HepG2 (cell line): Measurements from ENCODE around the gene FN1. TPM values are rescaled to one million over a fixed set of nuclear protein-coding genes. Genes with fewer than 3 reads are reported as not detected.
A peak's percentile ranks its signal among the peaks of the same experiment; 100 is the strongest.

ENCODE experiments used
- CBFB ChIP-seq: sonication (generic); formaldehyde crosslinking; IDR thresholded peaks from 2 replicates; pipeline ENCODE4 v1.4.0; 2020; ENCODE audit warnings: missing genetic modification reagents
- EEA1 ChIP-seq: sonication (generic); formaldehyde crosslinking; IDR thresholded peaks from 2 replicates; pipeline ENCODE4 v1.5.1; 2020; ENCODE audit warnings: mild to moderate bottlenecking, missing genetic modification reagents, borderline replicate concordance
- HOXA7 ChIP-seq: sonication (generic); formaldehyde crosslinking; IDR thresholded peaks from 2 replicates; pipeline ENCODE4 v1.8.1; 2022; ENCODE audit warnings: mild to moderate bottlenecking, missing genetic modification reagents, moderate library complexity
- NBN ChIP-seq: fragments of 450-650 bp; conservative IDR thresholded peaks from 2 replicates; pipeline ENCODE4 v1.6.1; 2017
- NR1H2 ChIP-seq: sonication (generic); formaldehyde crosslinking; IDR thresholded peaks from 2 replicates; pipeline ENCODE4 v1.8.1; 2022; ENCODE audit warnings: low read depth, missing genetic modification reagents, borderline replicate concordance
- ONECUT2 ChIP-seq: sonication (generic); formaldehyde crosslinking; IDR thresholded peaks from 2 replicates; pipeline ENCODE4 v1.4.0; 2020; ENCODE audit warnings: missing genetic modification reagents
- POGZ ChIP-seq: sonication (generic); formaldehyde crosslinking; IDR thresholded peaks from 2 replicates; pipeline ENCODE4 v1.4.0; 2020; ENCODE audit warnings: mild to moderate bottlenecking, missing genetic modification reagents
- SIX1 ChIP-seq: sonication (generic); formaldehyde crosslinking; IDR thresholded peaks from 2 replicates; pipeline ENCODE4 v1.4.0; 2020; ENCODE audit warnings: missing genetic modification reagents, borderline replicate concordance
- TBP ChIP-seq: sonication (generic); formaldehyde crosslinking; IDR thresholded peaks from 2 replicates; pipeline ENCODE4 v1.5.0; 2020; ENCODE audit warnings: missing genetic modification reagents
- TCF7 ChIP-seq: sonication (generic); IDR thresholded peaks from 2 replicates; pipeline ENCODE4 v1.6.1; 2016; ENCODE audit warnings: antibody characterized with exemption, low read depth
- XBP1 ChIP-seq: sonication (generic); formaldehyde crosslinking; IDR thresholded peaks from 2 replicates; pipeline ENCODE4 v1.5.0; 2020; ENCODE audit warnings: missing genetic modification reagents
- ZFP1 ChIP-seq: IDR thresholded peaks from 2 replicates; pipeline ENCODE4 v1.6.1; 2016
- ZNF160 ChIP-seq: sonication (generic); formaldehyde crosslinking; IDR thresholded peaks from 2 replicates; pipeline ENCODE4 v1.8.0; 2022; ENCODE audit warnings: mild to moderate bottlenecking, inconsistent platforms, missing genetic modification reagents
- ZNF205 ChIP-seq: IDR thresholded peaks from 2 replicates; pipeline ENCODE4 v1.6.1; 2018; ENCODE audit warnings: missing biosample characterization, missing genetic modification reagents
- ZNF260 ChIP-seq: sonication (generic); formaldehyde crosslinking; IDR thresholded peaks from 2 replicates; pipeline ENCODE4 v1.4.0; 2020; ENCODE audit warnings: missing genetic modification reagents, low read depth, mild to moderate bottlenecking, borderline replicate concordance
- ZNF317 ChIP-seq: sonication (generic); formaldehyde crosslinking; IDR thresholded peaks from 2 replicates; pipeline ENCODE4 v1.5.0; 2020; ENCODE audit warnings: mild to moderate bottlenecking, missing genetic modification reagents
- ZNF510 ChIP-seq: sonication (generic); formaldehyde crosslinking; IDR thresholded peaks from 2 replicates; pipeline ENCODE4 v1.4.0; 2020; ENCODE audit warnings: low read depth, mild to moderate bottlenecking, missing genetic modification reagents
- ZNF562 ChIP-seq: sonication (generic); formaldehyde crosslinking; IDR thresholded peaks from 2 replicates; pipeline ENCODE4 v1.8.0; 2022; ENCODE audit warnings: missing genetic modification reagents, borderline replicate concordance
- ZNF570 ChIP-seq: sonication (generic); formaldehyde crosslinking; IDR thresholded peaks from 2 replicates; pipeline ENCODE4 v1.4.0; 2020; ENCODE audit warnings: mild to moderate bottlenecking, missing genetic modification reagents, borderline replicate concordance
- ZNF580 ChIP-seq: IDR thresholded peaks from 2 replicates; pipeline ENCODE4 v1.6.1; 2016; ENCODE audit warnings: low read depth, borderline replicate concordance
- ZNF720 ChIP-seq: sonication (generic); formaldehyde crosslinking; IDR thresholded peaks from 2 replicates; pipeline ENCODE4 v1.4.0; 2020; ENCODE audit warnings: missing genetic modification reagents
- ZNF780A ChIP-seq: sonication (generic); formaldehyde crosslinking; IDR thresholded peaks from 2 replicates; pipeline ENCODE4 v1.8.0; 2022; ENCODE audit warnings: mild to moderate bottlenecking, missing genetic modification reagents, moderate library complexity
- ZNF83 ChIP-seq: sonication (generic); formaldehyde crosslinking; IDR thresholded peaks from 2 replicates; pipeline ENCODE4 v1.4.0; 2020; ENCODE audit warnings: missing genetic modification reagents, mild to moderate bottlenecking, borderline replicate concordance
- ZSCAN21 ChIP-seq: sonication (generic); formaldehyde crosslinking; IDR thresholded peaks from 2 replicates; pipeline ENCODE4 v1.8.0; 2022; ENCODE audit warnings: mild to moderate bottlenecking, missing genetic modification reagents, moderate library complexity, borderline replicate concordance
- ZSCAN9 ChIP-seq: IDR thresholded peaks from 2 replicates; pipeline ENCODE4 v1.6.1; 2016; ENCODE audit warnings: borderline replicate concordance
- polyA plus RNA-seq, 8 experiments: library from polyadenylated mRNA; depleted of rRNA in 3 of 8; stranded (reverse) in 7 of 8; unstranded in 1 of 8; fragments of >200 nt; fragmentation: Illumina TruSeq in 4 of 8; extraction: Trizol in 4 of 8; gene quantifications; 2 replicates each; pipeline versions ENCODE4 v1.2.1 to v1.2.3, GENCODE V29; 2011 to 2016; ENCODE audit warnings: low read depth in 4 of 8, missing spikeins in 1 of 8, mixed read lengths in 1 of 8; ENCODE audit not compliant: insufficient read depth in 1 of 8
- total RNA-seq, 5 experiments: library from RNA; depleted of rRNA; stranded (reverse); fragments of >200 nt; fragmentation: Illumina TruSeq; extraction: Trizol; gene quantifications; 2 replicates each; pipeline ENCODE4 v1.2.3, GENCODE V29; 2016; ENCODE audit warnings: low read depth in 1 of 5
- TF ChIP-seq, protein P1 (sequence below): sonication (generic); formaldehyde crosslinking; IDR thresholded peaks from 2 replicates; pipeline ENCODE4 v1.4.0; 2020; ENCODE audit warnings: low read depth, missing genetic modification reagents
- TF ChIP-seq, protein P2 (sequence below): sonication (generic); formaldehyde crosslinking; IDR thresholded peaks from 2 replicates; pipeline ENCODE4 v1.8.0; 2022; ENCODE audit warnings: missing genetic modification reagents, low read depth, mild to moderate bottlenecking, borderline replicate concordance

Gene FN1
- total and polyA plus RNA-seq, 2 of the 13 experiments (the other 11 are each of a cell fraction or from before 2014, with no cell fraction given): 1,847 to 6,471 TPM

GRCh38 chr2:215311625-215312396 lies 124.1 kb downstream of the FN1 start, which contains the start of gene ATIC (continued):
- TF ChIP-seq TCF7 (no peak), ZSCAN9 (CRISPR knock-in tag) (peak; percentile 95; the same call in 1 of the 2 replicates), SIX1 (CRISPR knock-in tag) (peak; percentile 20; the same call in 1 of the 2 replicates), ONECUT2 (CRISPR knock-in tag) (no peak), TBP (no peak), POGZ (CRISPR knock-in tag) (peak; percentile 97), ZNF580 (CRISPR knock-in tag) (peak; percentile 97; the same call in 1 of the 2 replicates), ZNF562 (0 out of 2 replicates have a peak, but pooled peaks have one; percentile 73), CBFB (CRISPR knock-in tag) (peak; percentile 55; the same call in 1 of the 2 replicates), XBP1 (CRISPR knock-in tag) (0 out of 2 replicates have a peak, but pooled peaks have one; percentile 40), ZNF160 (peak; percentile 79; the same call in 1 of the 2 replicates), ZNF720 (no peak), ZNF83 (CRISPR knock-in tag) (peak; percentile 91; the same call in 1 of the 2 replicates), NR1H2 (CRISPR knock-in tag) (peak; percentile 74; the same call in 1 of the 2 replicates), ZNF317 (CRISPR knock-in tag) (peak; percentile 55; the same call in 1 of the 2 replicates), ZNF510 (peak; percentile 93), ZNF570 (CRISPR knock-in tag) (peak; percentile 99), EEA1 (CRISPR knock-in tag) (peak; percentile 98; the same call in 1 of the 2 replicates), HOXA7 (CRISPR knock-in tag) (0 out of 2 replicates have a peak, but pooled peaks have one; percentile 42), NBN (no peak), ZNF205 (CRISPR knock-in tag) (peak; percentile 100), ZFP1 (peak; percentile 32; the same call in 1 of the 2 replicates), ZNF780A (CRISPR knock-in tag) (no peak; the same call in 1 of the 2 replicates), ZNF260 (0 out of 2 replicates have a peak, but pooled peaks have one; percentile 87), ZSCAN21 (CRISPR knock-in tag) (peak; percentile 96; the same call in 1 of the 2 replicates)
- TF ChIP-seq, protein P1, sequence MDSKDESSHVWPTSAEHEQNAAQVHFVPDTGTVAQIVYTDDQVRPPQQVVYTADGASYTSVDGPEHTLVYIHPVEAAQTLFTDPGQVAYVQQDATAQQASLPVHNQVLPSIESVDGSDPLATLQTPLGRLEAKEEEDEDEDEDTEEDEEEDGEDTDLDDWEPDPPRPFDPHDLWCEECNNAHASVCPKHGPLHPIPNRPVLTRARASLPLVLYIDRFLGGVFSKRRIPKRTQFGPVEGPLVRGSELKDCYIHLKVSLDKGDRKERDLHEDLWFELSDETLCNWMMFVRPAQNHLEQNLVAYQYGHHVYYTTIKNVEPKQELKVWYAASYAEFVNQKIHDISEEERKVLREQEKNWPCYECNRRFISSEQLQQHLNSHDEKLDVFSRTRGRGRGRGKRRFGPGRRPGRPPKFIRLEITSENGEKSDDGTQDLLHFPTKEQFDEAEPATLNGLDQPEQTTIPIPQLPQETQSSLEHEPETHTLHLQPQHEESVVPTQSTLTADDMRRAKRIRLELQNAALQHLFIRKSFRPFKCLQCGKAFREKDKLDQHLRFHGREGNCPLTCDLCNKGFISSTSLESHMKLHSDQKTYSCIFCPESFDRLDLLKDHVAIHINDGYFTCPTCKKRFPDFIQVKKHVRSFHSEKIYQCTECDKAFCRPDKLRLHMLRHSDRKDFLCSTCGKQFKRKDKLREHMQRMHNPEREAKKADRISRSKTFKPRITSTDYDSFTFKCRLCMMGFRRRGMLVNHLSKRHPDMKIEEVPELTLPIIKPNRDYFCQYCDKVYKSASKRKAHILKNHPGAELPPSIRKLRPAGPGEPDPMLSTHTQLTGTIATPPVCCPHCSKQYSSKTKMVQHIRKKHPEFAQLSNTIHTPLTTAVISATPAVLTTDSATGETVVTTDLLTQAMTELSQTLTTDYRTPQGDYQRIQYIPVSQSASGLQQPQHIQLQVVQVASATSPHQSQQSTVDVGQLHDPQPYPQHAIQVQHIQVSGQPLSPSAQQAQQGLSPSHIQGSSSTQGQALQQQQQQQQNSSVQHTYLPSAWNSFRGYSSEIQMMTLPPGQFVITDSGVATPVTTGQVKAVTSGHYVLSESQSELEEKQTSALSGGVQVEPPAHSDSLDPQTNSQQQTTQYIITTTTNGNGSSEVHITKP (CRISPR knock-in tag): no peak; the same call in 1 of the 2 replicates
- TF ChIP-seq, protein P2, sequence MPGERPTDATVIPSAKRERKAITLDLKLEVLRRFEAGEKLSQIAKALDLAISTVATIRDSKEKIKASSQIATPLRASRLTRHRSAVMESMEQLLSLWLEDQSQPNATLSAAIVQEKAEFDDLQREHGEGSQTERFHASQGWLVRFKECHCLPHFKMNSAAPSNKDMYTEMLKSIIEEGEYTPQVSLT (CRISPR knock-in tag): peak; percentile 84; the same call in 1 of the 2 replicates
